Esophagus squamous epithelium (tissue), 5 donors: ENCODE results near the gene RNF103. TPM values are rescaled to one million over a fixed set of nuclear protein-coding genes. Genes with fewer than 3 reads are reported as not detected.

ENCODE experiments used
- DNase-seq: peaks from one replicate; lab custom pipeline; 2025; lab: John Stamatoyannopoulos, UW
- H3K27ac ChIP-seq, 4 donors: fragments of 200-600 bp; sonication (generic); one replicate each; pipeline ENCODE4 v1.5.1; 2016 to 2019; ENCODE audit warnings: mild to moderate bottlenecking in 1 of 4
- H3K27me3 ChIP-seq, 4 donors: fragments of 200-600 bp; sonication (generic); 1 replicate in 3 of 4; 2 replicates in 1 of 4; pipeline versions ENCODE4 v1.5.1 to v1.6.0; 2017 to 2021; ENCODE audit warnings: antibody characterized with exemption in 1 of 4
- H3K36me3 ChIP-seq, 3 donors: fragments of 200-600 bp; sonication (generic); one replicate each; pipeline ENCODE4 v1.5.1; 2016 to 2019
- H3K4me1 ChIP-seq, 3 donors: fragments of 200-600 bp; sonication (generic); one replicate each; pipeline ENCODE4 v1.5.1; 2017 to 2019
- H3K4me3 ChIP-seq, 4 donors: fragments of 200-600 bp; sonication (generic); 1 replicate in 3 of 4; 2 replicates in 1 of 4; pipeline ENCODE4 v1.5.1; 2016 to 2019; ENCODE audit warnings: mild to moderate bottlenecking in 2 of 4, moderate library complexity in 1 of 4
- H3K9me3 ChIP-seq, 3 donors: fragments of 200-600 bp; sonication (generic); one replicate each; pipeline ENCODE4 v1.5.1; 2016 to 2019
- CTCF ChIP-seq, 6 experiments: fragments of 450-650 bp in 4 of 6; fragments of 200-600 bp in 2 of 6; sonication (generic) in 2 of 6; IDR thresholded peaks; one replicate each; pipeline ENCODE4 v1.5.1; 2016 to 2019; ENCODE audit warnings: antibody characterized with exemption in 6 of 6, mild to moderate bottlenecking in 4 of 6, moderate library complexity in 4 of 6
- POLR2A ChIP-seq, 4 donors: fragments of 450-650 bp; IDR thresholded peaks; one replicate each; pipeline ENCODE4 v1.6.1; 2017; ENCODE audit warnings: antibody characterized with exemption in 4 of 4, mild to moderate bottlenecking in 4 of 4, moderate library complexity in 3 of 4
- WGBS, 2 donors: methylation state at CpG; one replicate each; pipeline ENCODE4 v1.1.5; 2018; 5-methylcytosine and 5-hydroxymethylcytosine counted together
- intact Hi-C: fragments of 100-400 bp; cut with DNase I; formaldehyde crosslinking; loops from one replicate; pipeline ENCODE4 v1.15.0; 2022
- total RNA-seq, 4 donors: library from RNA; depleted of rRNA; stranded (reverse); fragments of >200 nt; gene quantifications; one replicate each; pipeline ENCODE4 v1.1.0, GENCODE V29; 2016
- donor health status: DM: yes; HTN: yes; CAD: no.

Gene RNF103
- total RNA-seq, 4 donors from 2014 or later: 15.6 to 28.8 (median 18.8) TPM

GRCh38 chr2:86580560-86580959, 43.1 kb downstream of the RNF103 start:
- Histone ChIP-seq H3K27ac (no peak overlapping the region), H3K4me1 (no peaks in the 10 kb centered on the region), H3K4me3 (no peak overlapping the region), H3K36me3 (no peaks in the 10 kb centered on the region), H3K9me3 (no peaks in the 10 kb centered on the region), H3K27me3 (no peaks in the 10 kb centered on the region)
- TF ChIP-seq CTCF (IDR thresholded peaks at IDR 0.05) (no peak), POLR2A (IDR thresholded peaks at IDR 0.05) (no peak)
- intact Hi-C loops: no loop called here
- DNase-seq: no peak

DNA sequence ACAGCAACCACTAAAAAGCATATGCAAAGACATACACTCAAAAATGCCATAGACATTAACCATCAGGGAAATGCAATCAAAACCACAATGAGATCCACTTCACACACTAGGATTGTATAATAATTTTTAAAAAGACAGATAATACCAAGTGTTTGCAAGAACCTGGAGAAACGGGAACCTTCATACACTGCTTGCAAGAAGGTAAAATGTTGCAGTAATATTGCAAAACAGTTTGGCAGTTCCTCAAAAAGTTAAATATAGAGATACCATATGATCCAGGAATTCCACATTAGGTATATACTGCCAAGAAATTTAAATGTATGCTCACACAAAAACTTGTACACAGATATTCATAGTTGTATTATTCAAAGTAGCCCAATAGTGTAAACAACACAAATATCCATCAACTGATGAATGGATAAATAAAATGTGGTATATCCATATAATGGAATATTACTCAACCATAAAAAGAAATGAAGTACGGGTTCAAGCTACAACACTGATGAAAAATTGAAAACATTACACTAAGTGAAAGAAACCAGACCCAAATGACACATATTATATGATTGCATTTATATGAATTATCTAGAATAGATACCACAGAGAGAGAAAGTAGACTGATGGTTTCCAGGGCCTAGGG, 45.7 kb downstream of the RNF103 start:
- no peaks in the 10 kb centered on the region for H3K27me3 ChIP-seq
- TF ChIP-seq POLR2A (IDR thresholded peaks at IDR 0.05) (no peak), CTCF (IDR thresholded peaks at IDR 0.05) (no peak)
- H3K4me3 ChIP-seq: no peak overlapping the region
- H3K9me3 ChIP-seq: no peaks in the 10 kb centered on the region
- 74 to 87% methylated on average over 2 of the region's 2 CpGs for WGBS, 2 donors
- no peaks in the 10 kb centered on the region for H3K4me1 ChIP-seq
- no peaks in the 10 kb centered on the region for H3K36me3 ChIP-seq
- DNase-seq: no peak
- H3K27ac ChIP-seq: no peak overlapping the region
- intact Hi-C loops: no loop called here

- intact Hi-C loops: no loop called here
- Histone ChIP-seq H3K4me3 (no peak overlapping the region), H3K27ac (no peak overlapping the region), H3K4me1 (no peaks in the 10 kb centered on the region), H3K36me3 (no peaks in the 10 kb centered on the region), H3K27me3 (no peaks in the 10 kb centered on the region), H3K9me3 (no peaks in the 10 kb centered on the region)
- WGBS, 2 donors: 48 to 52% methylated on average over 3 of the region's 3 CpGs
- TF ChIP-seq POLR2A (IDR thresholded peaks at IDR 0.05) (no peak), CTCF (IDR thresholded peaks at IDR 0.05) (no peak)
- DNase-seq: no peak
These were observed 53.6 kb downstream of the RNF103 start for GRCh38 chr2:86570059-86570458.

- no peaks in the 10 kb centered on the region for H3K9me3 ChIP-seq
- intact Hi-C loops: no loop called here
These were observed 56.9 kb downstream of the RNF103 start for GRCh38 chr2:86566821-86567190.

More at GRCh38 chr2:86566821-86567190, 56.9 kb downstream of the RNF103 start:
- no peak for TF ChIP-seq CTCF (IDR thresholded peaks at IDR 0.05)
- TF ChIP-seq POLR2A (IDR thresholded peaks at IDR 0.05): no peak
- H3K27ac ChIP-seq: no peak overlapping the region
- H3K36me3 ChIP-seq: no peaks in the 10 kb centered on the region
- H3K4me3 ChIP-seq: no peak overlapping the region
- no peaks in the 10 kb centered on the region for H3K27me3 ChIP-seq
- DNase-seq: no peak
- peaks cover 4 to 13% (median 5%) of the 10 kb centered on the region in 3 donors for H3K4me1 ChIP-seq
